Measurements from ENCODE around the gene SYT6. TPM values are rescaled to one million over a fixed set of nuclear protein-coding genes. Genes with fewer than 3 reads are reported as not detected.

SYT6 gene
- total RNA-seq, 3 donors from 2014 or later (not counting 1 experiment from before 2014, with no cell fraction given): 0.13 TPM; not detected in 2

- Histone ChIP-seq H3K9me3 (ENCODE audit: control insufficient read depth, insufficient read depth, low read length) (no peaks in the 10 kb centered on the region), H3K4me1 (ENCODE audit: control insufficient read depth, insufficient read depth, low read length) (peaks cover 22% of the 10 kb centered on the region), H3K36me3 (ENCODE audit: control insufficient read depth, insufficient read depth, low read length) (no peaks in the 10 kb centered on the region), H3K27ac (ENCODE audit: low read length) (no peak overlapping the region), H3K27me3 (ENCODE audit: control insufficient read depth, insufficient read depth, low read length) (no peaks in the 10 kb centered on the region), H3K4me3 (ENCODE audit: low read length) (no peak overlapping the region)
- DNase-seq (no peak), ATAC-seq (peak in 1 of 3 donors; percentile 59)
- H3K4me3 Mint-ChIP-seq: no peak overlapping the region
- H3K27me3 Mint-ChIP-seq (ENCODE audit: low read depth in 2 of 2): peaks cover 0 to 5% of the 10 kb centered on the region in 2 donors
- no peaks in the 10 kb centered on the region for H3K9me3 Mint-ChIP-seq
- H3K4me1 Mint-ChIP-seq: peaks cover 31 to 40% of the 10 kb centered on the region in 2 donors
- peak overlapping the region; percentile 7 to 61 for H3K27ac Mint-ChIP-seq
- 66% methylated on average over 8 of the region's 8 CpGs for WGBS (ENCODE audit: insufficient coverage)
- intact Hi-C loops (cut with micrococcal nuclease): no loop called here
- H3K36me3 Mint-ChIP-seq: no peaks in the 10 kb centered on the region
- no peak for TF ChIP-seq CTCF (IDR thresholded peaks at IDR 0.05)
Measured at GRCh38 chr1:114114185-114115094, 39.2 kb downstream of the SYT6 start.

GRCh38 chr1:114113411-114114184 is 40.1 kb downstream of the SYT6 start:
- no peaks in the 10 kb centered on the region for H3K36me3 ChIP-seq (ENCODE audit: control insufficient read depth, insufficient read depth, low read length)
- H3K4me1 ChIP-seq (ENCODE audit: control insufficient read depth, insufficient read depth, low read length): peaks cover 22% of the 10 kb centered on the region
- H3K4me1 Mint-ChIP-seq: peaks cover 31 to 40% of the 10 kb centered on the region in 2 donors
- TF ChIP-seq CTCF (IDR thresholded peaks at IDR 0.05): no peak
- peak overlapping the region in 1 of 2 donors; percentile 61 for H3K27ac Mint-ChIP-seq
- no peaks in the 10 kb centered on the region for H3K9me3 ChIP-seq (ENCODE audit: control insufficient read depth, insufficient read depth, low read length)
- DNase-seq: peak in 1 of 2 donors; percentile 6
- 33% methylated on average over 10 of the region's 10 CpGs for WGBS (ENCODE audit: insufficient coverage)
- H3K9me3 Mint-ChIP-seq: no peaks in the 10 kb centered on the region
- no peaks in the 10 kb centered on the region for H3K36me3 Mint-ChIP-seq
- peak overlapping the region; percentile 3 for H3K4me3 Mint-ChIP-seq
- peaks cover 0 to 5% of the 10 kb centered on the region in 2 donors for H3K27me3 Mint-ChIP-seq (ENCODE audit: low read depth in 2 of 2)
- H3K4me3 ChIP-seq (ENCODE audit: low read length): no peak overlapping the region
- intact Hi-C loops (cut with micrococcal nuclease): no loop called here
- no peak overlapping the region for H3K27ac ChIP-seq (ENCODE audit: low read length)
- H3K27me3 ChIP-seq (ENCODE audit: control insufficient read depth, insufficient read depth, low read length): no peaks in the 10 kb centered on the region
- peak in 2 of 3 donors; percentile 42 to 56 for ATAC-seq

- H3K36me3 Mint-ChIP-seq: no peaks in the 10 kb centered on the region
- Histone ChIP-seq H3K4me3 (ENCODE audit: low read length) (no peak overlapping the region), H3K36me3 (ENCODE audit: control insufficient read depth, insufficient read depth, low read length) (no peaks in the 10 kb centered on the region), H3K9me3 (ENCODE audit: control insufficient read depth, insufficient read depth, low read length) (no peaks in the 10 kb centered on the region), H3K4me1 (ENCODE audit: control insufficient read depth, insufficient read depth, low read length) (peaks cover 22% of the 10 kb centered on the region), H3K27ac (ENCODE audit: low read length) (no peak overlapping the region), H3K27me3 (ENCODE audit: control insufficient read depth, insufficient read depth, low read length) (no peaks in the 10 kb centered on the region)
- H3K27me3 Mint-ChIP-seq (ENCODE audit: low read depth in 2 of 2): peaks cover 0 to 5% of the 10 kb centered on the region in 2 donors
- DNase-seq (no peak), ATAC-seq (no peak)
- intact Hi-C loops (cut with micrococcal nuclease): no loop called here
- H3K27ac Mint-ChIP-seq: peak overlapping the region in 1 of 2 donors; percentile 63
- peak overlapping the region; percentile 3 for H3K4me3 Mint-ChIP-seq
- peaks cover 31 to 40% of the 10 kb centered on the region in 2 donors for H3K4me1 Mint-ChIP-seq
- no peak for TF ChIP-seq CTCF (IDR thresholded peaks at IDR 0.05)
- H3K9me3 Mint-ChIP-seq: no peaks in the 10 kb centered on the region
- 75% methylated on average over 4 of the region's 4 CpGs for WGBS (ENCODE audit: insufficient coverage)
Measured at GRCh38 chr1:114112775-114113174, 40.9 kb downstream of the SYT6 start.

Measured in natural killer cell (primary cell).